Endothelial cell of umbilical vein (primary cell): ENCODE results near the gene ENOSF1. TPM values are rescaled to one million over a fixed set of nuclear protein-coding genes. Genes with fewer than 3 reads are reported as not detected.

Experiments used
- BruUV-seq: library from RNA; stranded (reverse); fragments of 400-500 nt; replicated peaks from 2 replicates; lab custom pipeline; 2021; lab: Mats Ljungman, UMichigan
- CTCF ChIA-PET: fragments of 300-600, 350-600 bp; sonication (Branson Sonifier 250); formaldehyde crosslinking; loops from one replicate; lab custom pipeline; 2021; ENCODE audit warnings: antibody characterized with exemption, inconsistent platforms; lab: Charles Lee
- POLR2A ChIA-PET: fragments of 300-600, 350-600 bp; sonication (Branson Sonifier 250); formaldehyde crosslinking; loops from one replicate; lab custom pipeline; 2021; ENCODE audit warnings: antibody characterized with exemption, inconsistent platforms; lab: Charles Lee
- DNase-seq: peaks from one replicate; pipeline ENCODE4 v3.0.0-alpha.2; 2011; ENCODE audit warnings: low read depth, low spot score
- FAIRE-seq: peaks from 2 replicates; lab custom pipeline; 2011; peaks lifted over from hg19 to GRCh38; lab: Jason Lieb, UNC
- H2AFZ ChIP-seq: 2 replicates; pipeline ENCODE4 v1.6.0; 2012; ENCODE audit warnings: low read depth, low read length, control low read depth, inconsistent platforms
- H3K27ac ChIP-seq: 2 replicates; pipeline ENCODE4 v1.5.1; 2011; ENCODE audit warnings: low read depth, mild to moderate bottlenecking, control low read depth, low read length, moderate library complexity; ENCODE audit not compliant: insufficient read depth
- H3K27me3 ChIP-seq, 2 experiments: 2 replicates each; pipeline versions ENCODE4 v1.6.0 to v1.6.1; 2011; ENCODE audit warnings: low read length in 2 of 2, mixed read lengths in 1 of 2; ENCODE audit not compliant: control insufficient read depth in 2 of 2, insufficient read depth in 2 of 2
- H3K36me3 ChIP-seq, 2 experiments: 2 replicates in 1 of 2; 3 replicates in 1 of 2; pipeline ENCODE4 v1.5.1; 2011; ENCODE audit warnings: low read length in 2 of 2, mild to moderate bottlenecking in 1 of 2, moderate library complexity in 1 of 2; ENCODE audit not compliant: control insufficient read depth in 2 of 2, insufficient read depth in 2 of 2; ENCODE audit errors: extremely low read depth in 1 of 2
- H3K4me1 ChIP-seq: 3 replicates; pipeline ENCODE4 v1.5.1; 2011; ENCODE audit warnings: mild to moderate bottlenecking, low read length; ENCODE audit not compliant: control insufficient read depth, insufficient read depth; ENCODE audit errors: extremely low read depth
- H3K4me2 ChIP-seq: 2 replicates; pipeline ENCODE4 v1.6.1; 2011; ENCODE audit warnings: low read length, control low read depth, mixed read lengths; ENCODE audit not compliant: insufficient read depth
- H3K4me3 ChIP-seq, 3 experiments: fragments of 200-600 bp in 1 of 3; sonication (generic), shearing (Covaris generic) in 1 of 3; replicated peaks in 1 of 3; 2 replicates each; pipeline ENCODE4 v1.5.1; 2011 to 2016; ENCODE audit warnings: control low read depth in 3 of 3, low read length in 3 of 3, mild to moderate bottlenecking in 2 of 3, inconsistent platforms in 1 of 3, low read depth in 1 of 3, moderate library complexity in 1 of 3; ENCODE audit not compliant: insufficient read depth in 1 of 3
- H3K79me2 ChIP-seq: 2 replicates; pipeline ENCODE4 v1.6.0; 2012; ENCODE audit warnings: low read length, inconsistent platforms; ENCODE audit not compliant: control insufficient read depth, insufficient read depth
- H3K9ac ChIP-seq: replicated peaks from 2 replicates; pipeline ENCODE3; 2011; ENCODE audit warnings: low read length, control low read depth; ENCODE audit not compliant: insufficient read depth; ENCODE audit errors: extremely low read depth
- H3K9me1 ChIP-seq: replicated peaks from 3 replicates; pipeline ENCODE4 v1.6.0; 2011; ENCODE audit warnings: mild to moderate bottlenecking, low read length; ENCODE audit not compliant: control insufficient read depth, insufficient read depth; ENCODE audit errors: extremely low read depth
- H3K9me3 ChIP-seq: replicated peaks from 2 replicates; pipeline ENCODE4 v1.5.1; 2012; ENCODE audit warnings: low read length, inconsistent platforms; ENCODE audit not compliant: control insufficient read depth, insufficient read depth
- H4K20me1 ChIP-seq: replicated peaks from 2 replicates; pipeline ENCODE3; 2011; ENCODE audit warnings: mild to moderate bottlenecking, low read length; ENCODE audit not compliant: control insufficient read depth, insufficient read depth; ENCODE audit errors: extremely low read depth
- CTCF ChIP-seq, 2 donors: IDR thresholded peaks; 1 replicate in 1 of 2; 2 replicates in 1 of 2; pipeline ENCODE4 v1.5.1; 2011; ENCODE audit warnings: low read length in 2 of 2, mild to moderate bottlenecking in 2 of 2, moderate library complexity in 2 of 2, control low read depth in 1 of 2, inconsistent platforms in 1 of 2, low read depth in 1 of 2; ENCODE audit not compliant: insufficient read depth in 1 of 2; ENCODE audit errors: extremely low read depth in 1 of 2
- EZH2 ChIP-seq: IDR thresholded peaks from 2 replicates; pipeline ENCODE4 v1.6.1; 2012; ENCODE audit warnings: borderline replicate concordance, low read depth, mild to moderate bottlenecking, moderate library complexity, low read length, inconsistent platforms; ENCODE audit not compliant: severe bottlenecking
- FOS ChIP-seq: IDR thresholded peaks from 2 replicates; pipeline ENCODE4 v1.6.1; 2011; ENCODE audit warnings: mild to moderate bottlenecking, low read length, moderate library complexity, borderline replicate concordance; ENCODE audit not compliant: insufficient read depth
- GATA2 ChIP-seq: IDR thresholded peaks from 2 replicates; pipeline ENCODE4 v1.7.0; 2011; ENCODE audit warnings: low read depth, mild to moderate bottlenecking, moderate library complexity, mixed read lengths, low read length; ENCODE audit not compliant: insufficient read length, insufficient read depth
- JUN ChIP-seq: IDR thresholded peaks from 2 replicates; pipeline ENCODE4 v1.6.1; 2011; ENCODE audit warnings: borderline replicate concordance, low read depth; ENCODE audit not compliant: insufficient read length, insufficient read depth
- MYC ChIP-seq: IDR thresholded peaks from one replicate; pipeline ENCODE4 v1.6.1; 2011; ENCODE audit warnings: mild to moderate bottlenecking, low read depth, low read length
- POLR2A ChIP-seq: IDR thresholded peaks from 2 replicates; pipeline ENCODE4 v1.6.1; 2012; ENCODE audit warnings: low read depth, mild to moderate bottlenecking, control low read depth, low read length
- POLR2AphosphoS5 ChIP-seq: IDR thresholded peaks from 2 replicates; pipeline ENCODE4 v1.6.1; 2012; ENCODE audit warnings: low read depth, mild to moderate bottlenecking, control low read depth, low read length, moderate library complexity; ENCODE audit not compliant: insufficient read depth
- dilution Hi-C: fragments of 300-500 bp; cut with MboI; formaldehyde crosslinking; loops from one replicate; pipeline ENCODE4 v1.15.0; 2019; ENCODE audit warnings: low sequenced_read_pairs; ENCODE audit not compliant: extremely low pct_ligation_motif_present
- intact Hi-C: fragments of 100-400 bp; cut with micrococcal nuclease; formaldehyde crosslinking; loops from one replicate; pipeline ENCODE4 v1.10.0; 2022
- polyA plus RNA-seq, 4 experiments: library from polyadenylated mRNA; depleted of rRNA in 3 of 4; stranded (reverse) in 3 of 4; unstranded in 1 of 4; fragments of >200 nt; gene quantifications; 2 replicates each; pipeline versions ENCODE4 v1.2.1 to v1.2.3, GENCODE V29; 2011 to 2012; ENCODE audit warnings: missing spikeins in 1 of 4
- total RNA-seq: library from RNA; stranded (reverse); gene quantifications from 2 replicates; pipeline ENCODE4 v1.2.3, GENCODE V29; 2021
- TF ChIP-seq, protein P1 (sequence below): IDR thresholded peaks from 2 replicates; pipeline ENCODE4 v1.6.1; 2011; ENCODE audit not compliant: insufficient read depth, insufficient read length

The ENOSF1 gene
- total and polyA plus RNA-seq, 2 donors (not counting 3 experiments of a cell fraction or from before 2014, with no cell fraction given): 19.5 to 50.5 TPM

DNA sequence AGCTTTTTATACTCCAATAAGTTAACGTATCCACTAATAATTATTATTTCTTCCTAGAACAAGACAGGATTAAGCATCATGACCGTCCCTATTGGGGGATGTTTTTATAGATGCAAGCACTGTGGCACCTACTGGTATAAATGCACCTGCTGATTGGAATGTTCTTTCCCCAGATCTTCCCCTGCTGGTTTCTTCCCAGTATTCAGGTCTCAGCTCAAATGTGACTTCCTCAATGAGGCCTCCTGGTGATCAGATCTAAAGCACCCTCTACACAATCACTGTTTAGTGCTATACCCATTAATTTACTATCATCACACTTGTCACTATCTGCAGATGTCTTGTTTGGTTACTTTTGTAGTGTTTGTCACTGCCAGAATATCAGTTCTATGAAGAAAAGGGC, 58.9 kb downstream of the ENOSF1 start:
- H3K9me1 ChIP-seq: no peaks in the 10 kb centered on the region
- BruUV-seq: no TSS peak
- ChIA-PET POLR2A (no interaction called here), CTCF (interaction anchor here (1.7 to 2.1 kb wide), 2 partner anchors 10 to 28 kb away, joined by 5 to 9 read pairs; no protein-coding TSS in a partner anchor)
- no peaks in the 10 kb centered on the region for H3K4me1 ChIP-seq
- no peak for FAIRE-seq
- peaks cover 3% of the 10 kb centered on the region for H3K79me2 ChIP-seq
- no peak overlapping the region for H3K4me2 ChIP-seq
- no peak overlapping the region for H2AFZ ChIP-seq
- intact Hi-C loops: loop anchor here (10.0 kb wide), 1 partner anchor 181 kb away; no protein-coding TSS in a partner anchor
- H3K9ac ChIP-seq: no peak overlapping the region
- dilution Hi-C loops: no loop called here
- H4K20me1 ChIP-seq: no peaks in the 10 kb centered on the region
- H3K9me3 ChIP-seq: no peaks in the 10 kb centered on the region
- H3K27me3 ChIP-seq: no peaks in the 10 kb centered on the region
- no peak for TF ChIP-seq JUN
- TF ChIP-seq MYC: no peak
- TF ChIP-seq GATA2: no peak
- TF ChIP-seq, protein P1, sequence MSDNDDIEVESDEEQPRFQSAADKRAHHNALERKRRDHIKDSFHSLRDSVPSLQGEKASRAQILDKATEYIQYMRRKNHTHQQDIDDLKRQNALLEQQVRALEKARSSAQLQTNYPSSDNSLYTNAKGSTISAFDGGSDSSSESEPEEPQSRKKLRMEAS: no peak
- TF ChIP-seq CTCF (IDR thresholded peaks at IDR 0.05; ENCODE audit: extremely low read depth in 1 of 2, insufficient read depth in 1 of 2, low read depth in 1 of 2, low read length in 2 of 2): no peak
- no peak for TF ChIP-seq FOS
- TF ChIP-seq POLR2A: no peak
- no peak for TF ChIP-seq POLR2AphosphoS5
- no peak for TF ChIP-seq EZH2
- no peak overlapping the region for H3K4me3 ChIP-seq
- H3K36me3 ChIP-seq: no peaks in the 10 kb centered on the region
- no peak overlapping the region for H3K27ac ChIP-seq
- DNase-seq: no peak
